IPS DF 6.9 (cell line): ENCODE results near the gene MFF.

Source experiments
- DNase-seq: peaks from one replicate; pipeline ENCODE4 v3.0.0-alpha.2; 2013; ENCODE audit warnings: low read depth, low spot score
- H3K27ac ChIP-seq: one replicate; pipeline ENCODE4 v1.5.1; 2013; ENCODE audit warnings: low read length, control low read depth
- H3K27me3 ChIP-seq: 2 replicates; pipeline ENCODE4 v1.6.1; 2013; ENCODE audit warnings: mild to moderate bottlenecking, low read length; ENCODE audit not compliant: control insufficient read depth, insufficient read depth
- H3K36me3 ChIP-seq: 2 replicates; pipeline ENCODE4 v1.6.1; 2013; ENCODE audit warnings: low read length; ENCODE audit not compliant: control insufficient read depth, insufficient read depth
- H3K4me1 ChIP-seq: 2 replicates; pipeline ENCODE4 v1.6.1; 2013; ENCODE audit warnings: low read length; ENCODE audit not compliant: control insufficient read depth, insufficient read depth
- H3K4me3 ChIP-seq: 2 replicates; pipeline ENCODE4 v1.5.1; 2013; ENCODE audit warnings: mild to moderate bottlenecking, low read length
- H3K9me3 ChIP-seq: 2 replicates; pipeline ENCODE4 v1.6.1; 2013; ENCODE audit warnings: low read length, inconsistent platforms; ENCODE audit not compliant: control insufficient read depth, insufficient read depth
- WGBS: extraction: QIAGEN DNeasy Blood & Tissue Kit; methylation state at CpG from one replicate; pipeline ENCODE4 v1.1.7; 2013; ENCODE audit warnings: mixed read lengths, missing lambda C conversion rate; ENCODE audit not compliant: insufficient read length, insufficient coverage; 5-methylcytosine and 5-hydroxymethylcytosine counted together

Gene MFF

GRCh38 chr2:227389231-227389630 is 64.2 kb downstream of the MFF start:
- DNase-seq = no peak
- no peaks in the 10 kb centered on the region for H3K36me3 ChIP-seq
- WGBS = no CpG with 5 or more reads among the region's 3 CpGs
- H3K4me3 ChIP-seq = no peak overlapping the region
- H3K4me1 ChIP-seq = no peaks in the 10 kb centered on the region
- no peak overlapping the region for H3K27ac ChIP-seq
- no peaks in the 10 kb centered on the region for H3K9me3 ChIP-seq
- H3K27me3 ChIP-seq = no peaks in the 10 kb centered on the region

- Histone ChIP-seq H3K27ac (no peak overlapping the region), H3K4me3 (no peak overlapping the region), H3K27me3 (no peaks in the 10 kb centered on the region), H3K9me3 (no peaks in the 10 kb centered on the region), H3K4me1 (no peaks in the 10 kb centered on the region), H3K36me3 (no peaks in the 10 kb centered on the region)
- no CpG with 5 or more reads among the region's 7 CpGs for WGBS
- no peak for DNase-seq
These were observed 64.6 kb downstream of the MFF start for GRCh38 chr2:227389661-227390060.

GRCh38 chr2:227390468-227391256 is 65.6 kb downstream of the MFF start:
- Histone ChIP-seq H3K4me3 (no peak overlapping the region), H3K27me3 (no peaks in the 10 kb centered on the region), H3K4me1 (no peaks in the 10 kb centered on the region), H3K36me3 (no peaks in the 10 kb centered on the region), H3K27ac (no peak overlapping the region), H3K9me3 (no peaks in the 10 kb centered on the region)
- no CpG with 5 or more reads among the region's 17 CpGs for WGBS
- no peak for DNase-seq

GRCh38 chr2:227394401-227394800 is 69.3 kb downstream of the MFF start:
- Histone ChIP-seq H3K27me3 (no peaks in the 10 kb centered on the region), H3K27ac (no peak overlapping the region), H3K9me3 (no peaks in the 10 kb centered on the region), H3K4me3 (no peak overlapping the region), H3K36me3 (no peaks in the 10 kb centered on the region), H3K4me1 (no peaks in the 10 kb centered on the region)
- DNase-seq = no peak
- no CpG with 5 or more reads among the region's 2 CpGs for WGBS

GRCh38 chr2:227395556-227395955 is 70.5 kb downstream of the MFF start:
- no peaks in the 10 kb centered on the region for H3K36me3 ChIP-seq
- no CpG with 5 or more reads among the region's 1 CpG for WGBS
- H3K4me1 ChIP-seq = no peaks in the 10 kb centered on the region
- no peak overlapping the region for H3K27ac ChIP-seq
- H3K9me3 ChIP-seq = no peaks in the 10 kb centered on the region
- no peak for DNase-seq
- no peak overlapping the region for H3K4me3 ChIP-seq
- no peaks in the 10 kb centered on the region for H3K27me3 ChIP-seq

- H3K36me3 ChIP-seq = no peaks in the 10 kb centered on the region
- no peaks in the 10 kb centered on the region for H3K9me3 ChIP-seq
- no peaks in the 10 kb centered on the region for H3K27me3 ChIP-seq
- DNase-seq = no peak
- no peaks in the 10 kb centered on the region for H3K4me1 ChIP-seq
- no CpG with 5 or more reads among the region's 4 CpGs for WGBS
- H3K27ac ChIP-seq = no peak overlapping the region
- H3K4me3 ChIP-seq = no peak overlapping the region
These were observed 72.5 kb downstream of the MFF start for GRCh38 chr2:227397562-227397961.

- no peak for DNase-seq
- H3K4me1 ChIP-seq = no peaks in the 10 kb centered on the region
- no peaks in the 10 kb centered on the region for H3K27me3 ChIP-seq
- H3K27ac ChIP-seq = no peak overlapping the region
- H3K36me3 ChIP-seq = no peaks in the 10 kb centered on the region
- WGBS = no CpG with 5 or more reads among the region's 4 CpGs
- no peak overlapping the region for H3K4me3 ChIP-seq
- no peaks in the 10 kb centered on the region for H3K9me3 ChIP-seq
These were observed 73.9 kb downstream of the MFF start for GRCh38 chr2:227398684-227399670.

- H3K9me3 ChIP-seq = no peaks in the 10 kb centered on the region
- no CpG with 5 or more reads among the region's 2 CpGs for WGBS
- H3K4me1 ChIP-seq = no peaks in the 10 kb centered on the region
- no peak for DNase-seq
- H3K36me3 ChIP-seq = no peaks in the 10 kb centered on the region
- H3K27ac ChIP-seq = no peak overlapping the region
- no peaks in the 10 kb centered on the region for H3K27me3 ChIP-seq
- no peak overlapping the region for H3K4me3 ChIP-seq
These were observed 76.5 kb downstream of the MFF start for GRCh38 chr2:227401550-227401949.

GRCh38 chr2:227402321-227402720 is 77.3 kb downstream of the MFF start:
- H3K4me1 ChIP-seq = no peaks in the 10 kb centered on the region
- no peak overlapping the region for H3K27ac ChIP-seq
- no peaks in the 10 kb centered on the region for H3K9me3 ChIP-seq
- no peak for DNase-seq
- no peaks in the 10 kb centered on the region for H3K27me3 ChIP-seq
- no peaks in the 10 kb centered on the region for H3K36me3 ChIP-seq
- no peak overlapping the region for H3K4me3 ChIP-seq

GRCh38 chr2:227402959-227403358 is 77.9 kb downstream of the MFF start:
- H3K4me1 ChIP-seq = no peaks in the 10 kb centered on the region
- no peak overlapping the region for H3K4me3 ChIP-seq
- no CpG with 5 or more reads among the region's 4 CpGs for WGBS
- no peaks in the 10 kb centered on the region for H3K36me3 ChIP-seq
- no peaks in the 10 kb centered on the region for H3K9me3 ChIP-seq
- no peaks in the 10 kb centered on the region for H3K27me3 ChIP-seq
- no peak overlapping the region for H3K27ac ChIP-seq
- DNase-seq = no peak
